Mesendoderm (in vitro differentiated cells): Measurements from ENCODE around the gene KRTAP12-4.
"Not testable (repeated sequence)": the region's sequence is repeated elsewhere in the genome, so short reads cannot be mapped to it uniquely, and the experiment has no call there.

Source experiments
- DNase-seq: peaks from one replicate; pipeline ENCODE4 v3.0.0; 2013
- H2AK5ac ChIP-seq: 2 replicates; pipeline ENCODE4 v1.6.1; 2013; ENCODE audit warnings: low read length, inconsistent platforms
- H2BK120ac ChIP-seq: 2 replicates; pipeline ENCODE4 v1.6.1; 2013; ENCODE audit warnings: low read depth, mild to moderate bottlenecking, low read length, moderate library complexity, mixed read lengths
- H2BK15ac ChIP-seq: replicated peaks from 2 replicates; pipeline ENCODE4 v1.6.1; 2013; ENCODE audit warnings: low read depth, mild to moderate bottlenecking, moderate library complexity
- H2BK5ac ChIP-seq: 2 replicates; pipeline ENCODE4 v1.6.1; 2013; ENCODE audit warnings: low read length, inconsistent platforms
- H3K18ac ChIP-seq: 2 replicates; pipeline ENCODE4 v1.6.1; 2013; ENCODE audit warnings: mild to moderate bottlenecking, low read length, mixed read lengths
- H3K23ac ChIP-seq: one replicate; pipeline ENCODE4 v1.6.1; 2013; ENCODE audit warnings: low read length
- H3K27ac ChIP-seq: 2 replicates; pipeline ENCODE4 v1.5.1; 2013; ENCODE audit warnings: low read depth, mild to moderate bottlenecking, inconsistent platforms, low read length, moderate library complexity
- H3K27me3 ChIP-seq: 2 replicates; pipeline ENCODE4 v1.6.1; 2013; ENCODE audit warnings: low read length, control low read depth, mild to moderate bottlenecking, inconsistent platforms; ENCODE audit not compliant: insufficient read depth, poor library complexity
- H3K36me3 ChIP-seq: 2 replicates; pipeline ENCODE4 v1.6.1; 2013; ENCODE audit warnings: low read length, inconsistent platforms; ENCODE audit not compliant: control insufficient read depth, insufficient read depth
- H3K4ac ChIP-seq: one replicate; pipeline ENCODE4 v1.6.1; 2013; ENCODE audit warnings: low read depth, mild to moderate bottlenecking, low read length, moderate library complexity
- H3K4me1 ChIP-seq: 2 replicates; pipeline ENCODE4 v1.6.1; 2013; ENCODE audit warnings: low read depth, low read length, inconsistent platforms; ENCODE audit not compliant: control insufficient read depth
- H3K4me2 ChIP-seq: 2 replicates; pipeline ENCODE4 v1.6.1; 2013; ENCODE audit warnings: low read length
- H3K4me3 ChIP-seq: 2 replicates; pipeline ENCODE4 v1.5.1; 2013; ENCODE audit warnings: mild to moderate bottlenecking, low read length
- H3K56ac ChIP-seq: one replicate; pipeline ENCODE4 v1.6.1; 2013; ENCODE audit warnings: low read length
- H3K79me1 ChIP-seq: 2 replicates; pipeline ENCODE4 v1.6.1; 2013; ENCODE audit warnings: low read length, inconsistent platforms
- H3K79me2 ChIP-seq: 2 replicates; pipeline ENCODE4 v1.6.1; 2013; ENCODE audit warnings: mild to moderate bottlenecking, low read length; ENCODE audit not compliant: control insufficient read depth, insufficient read depth
- H3K9ac ChIP-seq: 2 replicates; pipeline ENCODE4 v1.6.1; 2013; ENCODE audit warnings: low read length, inconsistent platforms
- H4K5ac ChIP-seq: one replicate; pipeline ENCODE4 v1.6.1; 2013; ENCODE audit warnings: low read length
- H4K8ac ChIP-seq: one replicate; pipeline ENCODE4 v1.6.1; 2013; ENCODE audit warnings: low read depth, mild to moderate bottlenecking, control low read depth, low read length, moderate library complexity
- WGBS: extraction: QIAGEN DNeasy Blood & Tissue Kit; methylation state at CpG from one replicate; pipeline ENCODE4 v1.1.7; 2013; ENCODE audit warnings: low lambda C conversion rate, missing lambda C conversion rate; ENCODE audit not compliant: insufficient coverage; ENCODE audit errors: extremely low coverage; 5-methylcytosine and 5-hydroxymethylcytosine counted together

KRTAP12-4 gene

GRCh38 chr21:44664691-44665090, 10.2 kb upstream of the KRTAP12-4 start:
- H3K27ac ChIP-seq: no peak overlapping the region
- no peak overlapping the region for H2AK5ac ChIP-seq
- H2BK5ac ChIP-seq: no peak overlapping the region
- no peak overlapping the region for H3K18ac ChIP-seq
- no peak overlapping the region for H2BK120ac ChIP-seq
- H3K27me3 ChIP-seq: no peaks in the 10 kb centered on the region
- no peaks in the 10 kb centered on the region for H3K79me1 ChIP-seq
- WGBS: no CpG with 5 or more reads among the region's 5 CpGs
- H3K56ac ChIP-seq: no peak overlapping the region
- H4K8ac ChIP-seq: no peak overlapping the region
- no peak overlapping the region for H3K9ac ChIP-seq
- H3K23ac ChIP-seq: no peak overlapping the region
- H3K4me3 ChIP-seq: no peak overlapping the region
- H3K4ac ChIP-seq: no peak overlapping the region
- no peaks in the 10 kb centered on the region for H3K4me1 ChIP-seq
- no peak for DNase-seq
- no peak overlapping the region for H3K4me2 ChIP-seq
- H3K36me3 ChIP-seq: no peaks in the 10 kb centered on the region
- no peak overlapping the region for H4K5ac ChIP-seq
- H3K79me2 ChIP-seq: no peaks in the 10 kb centered on the region
- H2BK15ac ChIP-seq: no peak overlapping the region

GRCh38 chr21:44661567-44661966, 7.1 kb upstream of the KRTAP12-4 start:
- not testable (repeated sequence) for H3K79me2 ChIP-seq, H3K18ac ChIP-seq, H3K56ac ChIP-seq, H3K27ac ChIP-seq, H3K9ac ChIP-seq, H2BK15ac ChIP-seq, H3K4me3 ChIP-seq, H3K4me2 ChIP-seq, H4K5ac ChIP-seq, H2BK5ac ChIP-seq, H3K4me1 ChIP-seq, H3K27me3 ChIP-seq, H3K4ac ChIP-seq, H3K79me1 ChIP-seq, H2BK120ac ChIP-seq, H4K8ac ChIP-seq, H2AK5ac ChIP-seq, H3K36me3 ChIP-seq, H3K23ac ChIP-seq
- DNase-seq: peak; percentile 58
- no CpG with 5 or more reads among the region's 7 CpGs for WGBS

GRCh38 chr21:44658913-44659595, 4.6 kb upstream of the KRTAP12-4 start:
- H3K79me2 ChIP-seq: no peaks in the 10 kb centered on the region
- no peak overlapping the region for H3K9ac ChIP-seq
- H2AK5ac ChIP-seq: peak overlapping the region; percentile 82
- no peak for DNase-seq
- H4K8ac ChIP-seq: no peak overlapping the region
- no peak overlapping the region for H2BK15ac ChIP-seq
- H3K18ac ChIP-seq: no peak overlapping the region
- H3K4me2 ChIP-seq: no peak overlapping the region
- WGBS: no CpG with 5 or more reads among the region's 11 CpGs
- H3K27me3 ChIP-seq: no peaks in the 10 kb centered on the region
- H3K23ac ChIP-seq: no peak overlapping the region
- no peak overlapping the region for H3K4me3 ChIP-seq
- H3K27ac ChIP-seq: no peak overlapping the region
- H2BK120ac ChIP-seq: no peak overlapping the region
- no peak overlapping the region for H3K4ac ChIP-seq
- peaks cover 2% of the 10 kb centered on the region for H3K4me1 ChIP-seq
- H3K79me1 ChIP-seq: no peaks in the 10 kb centered on the region
- no peak overlapping the region for H4K5ac ChIP-seq
- peak overlapping the region; percentile 70 for H3K56ac ChIP-seq
- H3K36me3 ChIP-seq: no peaks in the 10 kb centered on the region
- no peak overlapping the region for H2BK5ac ChIP-seq

- DNase-seq: no peak
- no CpG with 5 or more reads among the region's 5 CpGs for WGBS
Measured at GRCh38 chr21:44658541-44658910, 4.1 kb upstream of the KRTAP12-4 start.

GRCh38 chr21:44657635-44658540, 3.4 kb upstream of the KRTAP12-4 start, which contains the start of gene KRTAP12-3:
Gene KRTAP12-3 (plus strand): TSS chr21:44657932. CDS start chr21:44657980, 48 bp downstream.
- no peak within 1 kb of the TSS for H3K4me3 ChIP-seq

More at GRCh38 chr21:44658541-44658910, 4.1 kb upstream of the KRTAP12-4 start:
- no peaks in the 10 kb centered on the region for H3K27me3 ChIP-seq
- H3K79me1 ChIP-seq: no peaks in the 10 kb centered on the region
- H3K27ac ChIP-seq: no peak overlapping the region
- H3K4ac ChIP-seq: no peak overlapping the region
- no peak overlapping the region for H2BK120ac ChIP-seq
- no peak overlapping the region for H3K23ac ChIP-seq
- no peak overlapping the region for H3K18ac ChIP-seq
- no peaks in the 10 kb centered on the region for H3K79me2 ChIP-seq
- H4K5ac ChIP-seq: no peak overlapping the region
- no peak overlapping the region for H4K8ac ChIP-seq
- H2AK5ac ChIP-seq: no peak overlapping the region
- H3K36me3 ChIP-seq: no peaks in the 10 kb centered on the region
- H3K9ac ChIP-seq: no peak overlapping the region
- no peak overlapping the region for H3K4me3 ChIP-seq
- H3K56ac ChIP-seq: no peak overlapping the region
- H2BK15ac ChIP-seq: no peak overlapping the region
- no peak overlapping the region for H2BK5ac ChIP-seq
- no peak overlapping the region for H3K4me2 ChIP-seq
- peaks cover 2% of the 10 kb centered on the region for H3K4me1 ChIP-seq

More at GRCh38 chr21:44657635-44658540, 3.4 kb upstream of the KRTAP12-4 start, which contains the start of gene KRTAP12-3:
- Histone ChIP-seq H4K8ac (no peak within 1 kb of the TSS), H3K27me3 (no peaks in the 10 kb centered on the region), H3K4me2 (no peak within 1 kb of the TSS), H3K23ac (no peak within 1 kb of the TSS), H3K27ac (no peak within 1 kb of the TSS), H2BK15ac (no peak within 1 kb of the TSS), H4K5ac (no peak within 1 kb of the TSS), H3K4me1 (peaks cover 2% of the 10 kb centered on the region), H3K4ac (no peak within 1 kb of the TSS), H2BK5ac (no peak within 1 kb of the TSS), H3K9ac (no peak within 1 kb of the TSS), H2AK5ac (no peak within 1 kb of the TSS), H3K79me2 (no peaks in the 10 kb centered on the region), H2BK120ac (no peak within 1 kb of the TSS), H3K56ac (no peak within 1 kb of the TSS), H3K79me1 (no peaks in the 10 kb centered on the region), H3K36me3 (no peaks in the 10 kb centered on the region), H3K18ac (no peak within 1 kb of the TSS)
- no peak for DNase-seq
- WGBS: no CpG with 5 or more reads among the region's 26 CpGs
